Mononuclear cell (primary cell): Measurements from ENCODE around the gene ZNF136. TPM values are rescaled to one million over a fixed set of nuclear protein-coding genes. Genes with fewer than 3 reads are reported as not detected.

Source experiments
- H3K27me3 ChIP-seq: 2 replicates; pipeline ENCODE4 v1.6.0; 2011; ENCODE audit warnings: low read length, control low read depth; ENCODE audit not compliant: insufficient read depth
- H3K4me1 ChIP-seq: 2 replicates; pipeline ENCODE4 v1.5.1; 2011; ENCODE audit warnings: mild to moderate bottlenecking, low read length, control low read depth; ENCODE audit not compliant: insufficient read depth
- H3K4me3 ChIP-seq: 2 replicates; pipeline ENCODE4 v1.5.1; 2011; ENCODE audit warnings: mild to moderate bottlenecking, low read length, moderate library complexity
- H3K9me3 ChIP-seq: 2 replicates; pipeline ENCODE4 v1.5.1; 2011; ENCODE audit warnings: low read depth, mild to moderate bottlenecking, control low read depth, low read length
- total RNA-seq: library from RNA; depleted of rRNA; stranded (reverse); fragments of >200 nt; gene quantifications from one replicate; pipeline ENCODE4 v1.2.3, GENCODE V29; 2012

The ZNF136 gene
- total RNA-seq, 1 donor = 67.0 TPM

GRCh38 chr19:12229990-12230389, 67.1 kb downstream of the ZNF136 start:
- H3K4me3 ChIP-seq = no peak overlapping the region

DNA sequence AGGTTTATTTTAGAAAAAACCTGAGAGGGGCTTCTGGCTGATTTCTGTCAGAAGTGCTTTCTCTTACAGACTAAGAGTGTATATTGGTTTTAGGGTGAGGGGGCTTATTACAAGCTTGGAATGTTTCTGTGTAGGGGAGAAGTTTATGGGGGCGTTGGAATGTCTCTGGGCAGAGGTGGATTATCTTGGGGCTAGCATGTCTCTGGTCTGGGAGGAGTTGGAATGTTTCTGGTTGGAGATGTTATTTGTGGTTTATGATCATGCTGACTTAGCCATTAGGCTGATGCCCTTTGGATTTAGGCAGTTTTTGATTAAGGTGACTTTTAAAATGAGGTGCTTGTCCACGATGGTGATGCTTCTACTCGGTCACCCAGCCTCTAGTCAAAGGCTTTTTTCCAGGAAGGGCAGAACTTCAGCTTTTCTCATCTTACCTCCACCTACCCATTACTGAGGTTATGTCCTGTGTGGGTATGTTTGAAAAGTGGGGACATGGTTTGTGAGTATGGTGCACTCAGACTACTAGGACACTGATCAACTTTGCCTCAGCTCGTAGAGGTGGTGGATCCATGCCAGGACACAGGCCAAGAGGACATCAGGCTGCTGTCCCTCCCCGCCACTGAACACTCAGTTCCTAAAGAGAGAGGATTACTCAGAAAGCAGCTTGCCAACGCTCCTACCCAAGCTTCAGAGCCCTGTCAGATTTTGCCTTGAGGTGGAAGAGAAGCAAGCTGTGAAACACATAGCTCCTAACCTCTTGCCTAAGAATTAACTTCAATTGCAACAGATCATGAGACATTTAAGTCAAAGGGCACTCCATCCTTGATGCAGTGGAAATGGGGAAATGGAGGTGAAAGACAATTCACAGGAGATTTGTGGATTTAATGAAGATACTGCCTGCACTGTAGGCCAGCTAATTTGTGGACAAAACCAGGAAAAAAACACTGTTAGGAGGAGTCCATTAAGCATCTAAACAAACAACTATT, 68.1 kb downstream of the ZNF136 start:
- Histone ChIP-seq H3K9me3 (peaks cover 5% of the 10 kb centered on the region), H3K4me3 (no peak overlapping the region)

More at GRCh38 chr19:12229990-12230389, 67.1 kb downstream of the ZNF136 start:
- H3K9me3 ChIP-seq = no peaks in the 10 kb centered on the region
- H3K27me3 ChIP-seq = no peaks in the 10 kb centered on the region
- no peaks in the 10 kb centered on the region for H3K4me1 ChIP-seq

GRCh38 chr19:12232961-12233360, 70.1 kb downstream of the ZNF136 start:
- H3K4me1 ChIP-seq = no peaks in the 10 kb centered on the region
- H3K4me3 ChIP-seq = no peak overlapping the region
- H3K27me3 ChIP-seq = no peaks in the 10 kb centered on the region
- H3K9me3 ChIP-seq = peaks cover 11% of the 10 kb centered on the region

More for the DNA sequence above, 68.1 kb downstream of the ZNF136 start:
- Histone ChIP-seq H3K27me3 (no peaks in the 10 kb centered on the region), H3K4me1 (no peaks in the 10 kb centered on the region)

GRCh38 chr19:12237143-12237839, 74.4 kb downstream of the ZNF136 start:
- H3K9me3 ChIP-seq = peaks cover 11% of the 10 kb centered on the region
- H3K27me3 ChIP-seq = no peaks in the 10 kb centered on the region
- no peaks in the 10 kb centered on the region for H3K4me1 ChIP-seq
- H3K4me3 ChIP-seq = no peak overlapping the region

Other genes with a start within 250 kb of the ZNF136 start
- gene ZNF700, start 238.0 kb upstream of the ZNF136 start, total RNA-seq = 14.8 TPM
- gene ZNF763, start 198.1 kb upstream of the ZNF136 start, total RNA-seq = 1.7 TPM
- gene ZNF433, start 127.4 kb upstream of the ZNF136 start, total RNA-seq = 0.63 TPM
- gene ZNF878, start 110.1 kb upstream of the ZNF136 start, total RNA-seq = not detected
- 32.2 TPM for gene ZNF844, start 98.4 kb upstream of the ZNF136 start, total RNA-seq
- gene ZNF20, start 22.7 kb upstream of the ZNF136 start, total RNA-seq = 1.9 TPM
- 1.7 TPM for gene ZNF625, start 6.4 kb upstream of the ZNF136 start, total RNA-seq
- gene ZNF44, start 131.8 kb downstream of the ZNF136 start, total RNA-seq = 24.7 TPM
- gene ZNF563, start 170.5 kb downstream of the ZNF136 start, total RNA-seq = 3.1 TPM
- gene ZNF442, start 202.6 kb downstream of the ZNF136 start, total RNA-seq = 1.0 TPM
- gene ZNF799, start 238.2 kb downstream of the ZNF136 start, total RNA-seq = 3.0 TPM